NK-92 treated with Interleukin-12 subunit alpha and Interleukin-12 subunit beta, amount 100 ng/mL, for 24 hours (cell line): ENCODE measurements around the gene CRKL.
"Not testable (repeated sequence)": the region's sequence is repeated elsewhere in the genome, so short reads cannot be mapped to it uniquely, and the experiment has no call there.

Source experiments
- DNase-seq: peaks from one replicate; lab custom pipeline; 2025; lab: John Stamatoyannopoulos, UW

CRKL gene

DNA sequence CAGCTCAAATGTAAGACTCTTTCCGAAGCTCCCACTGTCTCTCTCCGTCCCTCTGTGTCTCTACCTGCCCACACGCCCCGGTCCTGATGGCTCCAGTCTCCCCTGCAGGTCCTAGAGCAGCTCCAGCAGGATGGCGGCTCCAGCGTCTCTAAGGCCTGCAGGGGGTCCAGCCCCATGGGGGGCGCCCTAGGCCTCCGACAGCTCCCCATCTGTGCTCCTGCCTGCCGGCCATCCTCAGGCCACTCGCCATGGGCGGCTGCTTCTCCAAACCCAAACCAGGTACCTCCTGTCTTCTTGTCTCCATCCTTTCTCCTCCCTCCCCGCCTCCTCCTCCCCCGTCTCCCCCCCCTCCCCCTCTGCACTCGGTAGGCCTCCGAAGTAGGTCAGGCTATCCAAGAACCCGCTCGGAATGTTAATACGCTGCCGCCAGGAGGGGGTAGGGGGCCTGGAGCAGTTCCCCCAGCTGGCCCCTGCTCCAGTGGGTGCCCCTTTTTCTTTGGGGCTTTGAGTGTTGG, 50.5 kb downstream of the CRKL start:
- DNase-seq, result no peak

DNA sequence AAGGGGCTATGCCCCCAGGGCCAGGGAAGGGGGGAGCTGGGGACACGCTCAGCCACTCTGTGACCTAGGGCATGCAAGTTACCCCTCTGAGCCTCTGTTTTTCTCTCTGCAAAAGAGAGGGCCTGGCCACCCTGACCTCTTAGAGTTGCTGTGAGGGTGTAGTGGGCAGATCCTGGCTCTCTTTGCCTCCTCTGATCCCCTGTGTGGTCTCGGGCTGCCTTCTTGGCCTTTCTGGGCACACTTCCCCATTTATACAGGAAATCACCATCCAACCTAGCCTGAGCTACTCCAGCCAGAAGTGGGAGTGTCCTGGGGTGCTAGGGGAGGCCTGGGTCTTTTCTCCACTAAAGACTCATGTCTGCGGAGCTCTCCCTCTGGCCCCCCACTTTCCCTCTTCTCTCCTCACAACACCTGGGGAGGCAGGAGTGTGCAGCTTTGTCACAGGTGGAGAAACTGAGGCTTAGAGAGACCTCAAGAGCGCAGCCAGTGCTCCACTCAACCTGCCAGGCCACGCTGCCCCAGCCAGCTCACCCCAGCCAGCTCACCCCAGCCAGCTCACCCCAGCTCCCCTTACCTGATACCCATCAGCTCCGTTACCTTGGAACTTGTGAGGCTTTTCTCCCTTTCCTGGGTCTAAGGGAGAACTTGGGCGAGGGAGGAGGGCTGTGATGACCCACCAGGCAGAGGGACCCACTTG, 51.2 kb downstream of the CRKL start:
- no peak for DNase-seq

DNA sequence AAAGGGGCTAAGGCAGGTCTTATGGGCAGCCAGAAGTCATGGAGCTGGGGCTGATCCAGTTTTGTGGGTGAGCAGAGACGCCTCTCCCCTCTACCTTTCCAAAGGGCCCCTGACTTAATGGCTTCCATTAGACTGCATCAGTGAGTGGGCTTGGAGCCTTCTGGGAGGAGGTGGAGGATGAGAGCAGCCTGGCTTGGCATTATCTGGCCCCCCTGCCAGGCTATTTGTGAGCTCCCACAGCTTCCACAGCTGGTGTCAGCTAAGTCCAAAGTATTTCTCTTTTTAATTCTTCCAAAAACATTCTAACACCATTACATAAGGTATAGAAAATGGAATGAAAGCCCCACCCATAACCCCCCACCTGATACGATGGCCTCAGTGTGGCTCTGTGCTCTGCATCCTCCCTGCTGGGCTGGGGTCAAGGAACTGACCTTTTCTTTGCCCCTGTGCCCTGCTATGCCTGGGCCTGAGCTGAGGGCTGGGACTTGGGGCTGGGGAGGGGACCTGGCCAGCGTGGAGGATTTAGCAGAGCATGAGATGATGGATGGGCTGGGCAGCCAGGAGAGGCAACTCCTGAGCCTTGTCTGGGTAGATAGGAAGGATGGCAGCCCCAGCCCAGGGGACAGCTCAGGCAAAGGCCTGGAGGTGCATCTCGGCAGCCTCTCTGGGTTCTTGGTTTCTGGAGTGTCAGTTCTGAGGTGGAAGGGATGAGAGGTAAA, 53.9 kb downstream of the CRKL start:
- DNase-seq, result no peak

DNA sequence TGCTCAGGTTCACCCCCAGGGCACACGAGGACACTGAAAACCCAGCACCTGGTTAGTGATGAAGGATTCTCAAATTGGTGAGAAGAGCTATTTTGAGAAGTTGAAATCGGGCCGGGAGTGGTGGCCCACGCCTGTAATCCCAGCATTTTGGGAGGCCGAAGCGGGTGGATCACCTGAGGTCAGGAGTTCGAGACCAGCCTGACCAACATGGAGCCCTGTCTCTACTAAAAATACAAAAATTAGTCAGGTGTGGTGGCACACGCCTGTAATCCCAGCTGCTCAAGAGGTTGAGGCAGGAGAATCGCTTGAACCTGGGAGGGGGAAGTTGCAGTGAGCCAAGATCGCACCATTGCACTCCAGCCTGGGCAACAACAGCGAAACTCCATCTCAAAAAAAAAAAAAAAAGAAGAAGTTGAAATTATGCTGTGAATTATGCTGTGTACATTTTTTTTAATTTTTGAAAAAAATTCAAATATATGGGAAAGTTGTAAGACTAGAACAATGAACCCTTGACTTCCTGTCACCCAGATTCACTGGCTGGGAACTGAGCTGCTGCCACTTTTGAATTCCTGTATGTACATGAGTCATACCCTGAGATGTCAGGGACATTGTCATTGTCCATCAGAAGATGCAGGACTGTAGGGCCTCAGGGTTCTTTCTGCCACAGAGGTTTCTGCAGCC, 54.9 kb downstream of the CRKL start:
- DNase-seq, result not testable (repeated sequence)

DNA sequence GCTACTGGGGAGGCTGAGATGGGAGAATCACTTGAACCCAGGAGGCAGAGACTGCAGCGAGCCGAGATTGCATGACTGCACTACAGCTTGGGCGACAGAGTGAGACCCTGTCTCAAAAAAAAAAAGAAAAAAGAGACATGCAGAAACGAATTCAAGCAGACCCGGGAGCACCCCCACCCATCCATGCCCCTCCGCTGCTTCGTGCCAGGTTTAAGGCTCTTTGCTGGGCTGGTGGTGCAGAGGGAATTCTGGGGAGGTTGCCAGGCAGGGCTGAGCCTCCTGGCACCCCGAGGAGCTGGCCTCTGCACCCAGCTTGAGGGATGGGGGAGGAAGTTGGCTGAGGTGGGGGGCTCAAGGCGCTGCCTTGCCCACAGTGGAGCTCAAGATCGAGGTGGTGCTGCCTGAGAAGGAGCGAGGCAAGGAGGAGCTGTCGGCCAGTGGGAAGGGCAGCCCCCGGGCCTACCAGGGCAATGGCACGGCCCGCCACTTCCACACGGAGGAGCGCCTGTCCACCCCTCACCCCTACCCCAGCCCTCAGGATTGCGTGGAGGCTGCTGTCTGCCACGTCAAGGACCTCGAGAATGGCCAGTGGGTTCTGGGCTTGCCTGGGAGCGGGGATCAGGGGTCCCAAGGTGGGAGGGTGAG, 55.8 kb downstream of the CRKL start:
- no peak for DNase-seq

DNA sequence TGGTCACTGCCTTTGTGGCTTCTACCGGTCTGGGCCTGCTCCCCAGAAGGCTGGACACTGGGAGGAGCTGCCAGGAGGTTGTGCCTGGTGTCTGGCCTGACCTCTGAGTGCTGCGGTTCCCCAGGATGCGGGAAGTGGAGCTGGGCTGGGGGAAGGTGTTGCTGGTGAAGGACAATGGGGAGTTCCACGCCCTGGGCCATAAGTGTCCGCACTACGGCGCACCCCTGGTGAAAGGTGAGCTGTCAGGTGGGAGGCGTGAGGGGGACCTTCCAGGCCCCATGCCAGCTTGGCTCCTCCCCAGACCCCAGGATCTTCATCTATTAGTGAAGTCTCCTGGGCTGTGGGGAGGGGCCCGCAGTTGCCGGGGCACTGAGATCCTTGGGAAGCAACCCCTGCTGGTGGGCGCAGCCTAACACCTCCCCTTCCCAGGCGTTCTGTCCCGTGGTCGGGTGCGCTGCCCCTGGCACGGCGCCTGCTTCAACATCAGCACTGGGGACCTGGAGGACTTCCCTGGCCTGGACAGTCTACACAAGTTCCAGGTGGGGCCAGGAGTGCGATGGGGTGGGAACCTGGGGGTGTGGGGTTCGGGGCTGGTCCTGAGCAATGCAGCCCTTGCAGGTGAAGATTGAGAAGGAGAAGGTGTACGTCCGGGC, 56.6 kb downstream of the CRKL start:
- DNase-seq, result no peak

DNA sequence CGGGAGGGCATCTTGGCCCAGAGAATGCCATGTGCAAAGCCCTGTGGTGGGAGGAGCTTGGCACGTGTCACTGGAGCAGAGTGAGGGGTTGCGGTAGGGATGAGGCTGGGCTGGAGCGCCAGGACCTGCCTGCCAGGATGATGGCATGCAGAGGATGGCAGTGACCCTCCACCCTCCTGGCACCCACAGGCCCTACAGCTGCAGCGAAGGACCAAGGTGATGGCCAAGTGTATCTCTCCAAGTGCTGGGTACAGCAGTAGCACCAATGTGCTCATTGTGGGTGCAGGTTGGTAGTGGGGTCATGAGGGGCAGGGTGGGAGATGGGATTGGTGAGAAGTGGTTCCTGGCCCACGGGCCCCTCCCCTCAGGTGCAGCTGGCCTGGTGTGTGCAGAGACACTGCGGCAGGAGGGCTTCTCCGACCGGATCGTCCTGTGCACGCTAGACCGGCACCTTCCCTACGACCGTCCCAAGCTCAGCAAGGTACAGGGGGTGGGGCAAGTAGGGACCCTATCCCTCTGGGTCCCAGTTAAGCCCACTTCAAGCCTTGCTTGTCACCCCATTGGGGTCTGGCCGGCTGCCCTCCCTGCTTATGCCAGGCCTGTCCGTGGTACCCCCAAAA, 57.2 kb downstream of the CRKL start:
- no peak for DNase-seq

DNA sequence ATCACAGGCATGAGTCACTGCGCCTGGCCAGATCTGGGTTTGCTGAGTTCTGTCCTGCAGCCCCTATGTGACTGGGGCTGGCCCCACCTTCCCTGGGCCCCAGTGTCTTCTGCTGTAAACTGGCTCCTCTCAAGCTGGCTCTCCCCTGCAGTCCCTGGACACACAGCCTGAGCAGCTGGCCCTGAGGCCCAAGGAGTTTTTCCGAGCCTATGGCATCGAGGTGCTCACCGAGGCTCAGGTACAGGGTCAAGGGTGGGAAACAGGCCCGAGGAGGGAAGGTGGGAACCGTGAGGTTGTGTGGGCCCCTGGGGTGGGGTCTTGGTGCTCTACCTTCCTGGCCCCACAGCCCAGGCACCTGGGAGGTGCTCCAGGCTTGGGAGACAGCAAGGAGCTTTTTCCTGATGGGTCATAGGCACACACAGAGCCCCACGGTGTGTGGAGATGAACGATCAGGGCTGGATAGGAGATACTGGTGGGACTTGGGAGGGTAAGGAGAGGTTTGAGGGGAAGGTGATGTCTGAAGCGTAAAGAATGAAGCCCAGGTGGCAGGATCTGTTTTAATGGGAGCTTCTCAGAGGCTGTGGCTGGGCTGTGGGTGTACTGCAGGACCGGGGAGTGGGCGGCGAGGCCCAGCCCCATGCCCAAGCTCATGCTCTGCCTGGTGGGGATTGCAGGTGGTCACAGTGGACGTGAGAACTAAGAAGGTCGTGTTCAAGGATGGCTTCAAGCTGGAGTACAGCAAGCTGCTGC, 58.5 kb downstream of the CRKL start:
- no peak for DNase-seq

DNA sequence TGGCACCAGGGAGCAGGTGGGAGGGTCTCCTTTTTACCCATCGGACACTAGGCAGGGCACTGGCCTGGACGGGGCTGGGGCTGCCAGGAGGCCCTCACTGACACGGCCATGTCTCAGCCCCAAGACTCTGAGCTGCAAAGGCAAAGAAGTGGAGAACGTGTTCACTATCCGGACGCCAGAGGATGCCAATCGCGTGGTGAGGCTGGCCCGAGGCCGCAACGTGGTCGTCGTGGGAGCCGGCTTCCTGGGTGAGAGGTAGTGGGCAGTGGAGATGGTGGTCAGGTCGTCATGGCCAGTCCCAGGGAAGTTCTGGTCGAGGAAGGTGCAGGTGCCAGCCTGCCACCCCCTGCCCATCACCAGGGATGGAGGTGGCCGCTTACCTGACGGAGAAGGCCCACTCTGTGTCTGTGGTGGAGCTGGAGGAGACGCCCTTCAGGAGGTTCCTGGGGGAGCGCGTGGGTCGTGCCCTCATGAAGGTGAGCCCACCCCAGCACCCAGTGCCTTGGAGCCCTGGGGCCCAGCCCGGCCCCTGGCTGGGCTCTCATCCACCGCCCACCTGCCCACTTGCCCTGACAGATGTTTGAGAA, 59.2 kb downstream of the CRKL start:
- no peak for DNase-seq

DNA sequence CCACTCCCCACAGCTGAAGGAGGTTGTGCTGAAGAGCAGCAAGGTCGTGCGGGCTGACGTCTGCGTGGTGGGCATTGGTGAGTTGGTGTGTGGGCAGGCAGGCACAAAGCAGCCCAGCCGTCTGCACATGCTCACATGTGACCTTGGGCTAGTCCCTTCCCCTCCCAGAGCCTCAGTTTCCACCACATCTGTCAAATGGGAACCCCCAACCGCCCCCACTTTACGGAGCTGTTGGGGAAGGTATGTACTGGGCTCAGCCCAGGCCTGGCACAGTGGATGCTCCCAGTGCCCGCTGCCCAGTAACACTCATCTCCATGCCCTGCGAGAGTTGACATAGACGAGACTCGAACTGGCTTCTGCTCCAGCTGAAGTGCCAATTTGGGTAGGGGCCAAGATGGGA, 59.8 kb downstream of the CRKL start:
- no peak for DNase-seq

DNA sequence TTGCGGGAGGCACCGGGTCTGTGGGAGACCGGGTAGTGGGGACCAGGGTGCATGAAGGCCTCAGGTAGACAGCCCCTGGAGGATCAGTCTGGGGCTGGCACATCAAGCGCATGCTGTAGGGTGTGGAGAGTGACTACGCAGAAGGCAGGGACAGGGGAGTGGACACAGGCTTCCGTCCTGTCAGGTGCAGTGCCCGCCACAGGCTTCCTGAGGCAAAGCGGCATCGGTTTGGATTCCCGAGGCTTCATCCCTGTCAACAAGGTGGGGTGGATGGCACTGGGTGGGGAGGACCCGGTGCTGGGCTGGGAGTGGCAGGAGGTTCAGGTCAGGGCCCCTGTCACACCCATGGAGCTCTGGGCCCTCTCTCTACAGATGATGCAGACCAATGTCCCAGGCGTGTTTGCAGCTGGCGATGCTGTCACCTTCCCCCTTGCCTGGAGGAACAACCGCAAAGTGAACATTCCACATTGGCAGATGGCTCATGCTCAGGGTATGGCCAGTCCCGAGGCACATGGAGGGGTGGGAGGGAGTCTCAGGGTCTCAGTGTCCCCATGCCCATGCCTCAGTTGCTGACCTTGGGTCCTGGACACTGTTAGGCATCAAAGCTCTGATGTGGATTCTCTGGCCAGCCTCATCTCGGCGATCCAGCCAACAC, 60.4 kb downstream of the CRKL start:
- no peak for DNase-seq

DNA sequence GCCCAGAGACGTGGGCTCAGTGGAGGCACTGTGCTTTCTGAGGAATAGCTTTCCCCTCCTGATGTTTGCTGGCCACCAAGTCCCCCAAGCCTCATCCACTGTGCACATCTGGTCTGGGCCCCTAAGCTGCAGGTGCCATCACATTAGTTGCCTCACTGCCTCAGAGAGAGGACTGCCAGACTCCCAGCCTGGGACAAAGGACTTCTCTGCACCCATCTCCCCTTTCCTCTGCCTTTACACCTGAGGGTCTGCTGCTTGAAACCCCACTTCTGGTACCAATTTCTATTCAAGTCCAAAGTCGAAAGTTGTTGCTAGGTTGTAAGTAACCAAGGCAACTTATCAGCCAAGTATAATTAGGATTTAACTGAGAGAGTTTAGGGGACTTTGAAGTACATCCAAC, 61.2 kb downstream of the CRKL start:
- no peak for DNase-seq

DNA sequence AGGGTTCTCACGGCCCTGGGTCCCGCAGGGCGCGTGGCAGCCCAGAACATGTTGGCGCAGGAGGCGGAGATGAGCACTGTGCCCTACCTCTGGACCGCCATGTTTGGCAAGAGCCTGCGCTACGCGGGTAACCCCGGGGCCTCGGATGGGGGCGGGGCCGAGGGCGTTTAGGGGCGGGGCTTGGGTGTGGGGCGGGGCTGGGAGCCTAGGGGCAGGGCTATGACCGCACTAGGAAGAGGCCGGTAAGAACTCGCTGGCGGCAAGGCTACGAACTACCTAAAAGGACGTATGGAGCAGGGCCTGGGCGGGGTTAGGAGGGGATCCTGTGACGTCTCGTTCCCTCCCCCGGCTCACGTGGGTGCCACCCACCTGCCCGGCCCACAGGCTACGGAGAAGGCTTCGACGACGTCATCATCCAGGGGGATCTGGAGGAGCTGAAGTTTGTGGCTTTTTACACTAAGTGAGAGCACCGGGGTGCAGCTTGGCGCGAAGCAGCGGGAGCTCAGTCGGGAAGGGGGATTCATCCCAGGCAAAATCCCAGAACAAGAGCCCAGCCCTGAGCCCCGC, 62.1 kb downstream of the CRKL start:
- DNase-seq, result no peak

DNA sequence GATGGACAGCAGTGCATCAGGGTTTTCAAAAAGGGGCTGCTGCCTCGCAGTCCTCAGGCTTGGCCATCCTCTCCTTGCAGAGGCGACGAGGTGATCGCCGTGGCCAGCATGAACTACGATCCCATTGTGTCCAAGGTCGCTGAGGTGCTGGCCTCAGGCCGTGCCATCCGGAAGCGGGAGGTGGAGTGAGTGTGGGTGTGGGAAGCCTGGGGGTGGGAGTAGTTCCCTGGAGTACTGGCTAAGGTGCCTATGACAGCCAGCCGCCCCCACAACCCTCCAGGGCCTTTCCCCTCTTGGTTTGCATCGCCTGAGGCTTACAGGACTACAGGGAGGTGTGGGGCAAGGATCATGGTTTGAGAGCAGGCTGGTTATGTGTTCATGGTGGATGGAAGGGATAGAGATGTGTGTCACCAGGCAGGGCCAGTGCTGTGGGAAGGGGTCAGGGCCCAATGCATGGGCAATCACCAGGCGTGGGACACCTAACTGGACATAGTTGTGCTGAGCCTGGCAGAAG, 62.8 kb downstream of the CRKL start:
- DNase-seq, result no peak

DNA sequence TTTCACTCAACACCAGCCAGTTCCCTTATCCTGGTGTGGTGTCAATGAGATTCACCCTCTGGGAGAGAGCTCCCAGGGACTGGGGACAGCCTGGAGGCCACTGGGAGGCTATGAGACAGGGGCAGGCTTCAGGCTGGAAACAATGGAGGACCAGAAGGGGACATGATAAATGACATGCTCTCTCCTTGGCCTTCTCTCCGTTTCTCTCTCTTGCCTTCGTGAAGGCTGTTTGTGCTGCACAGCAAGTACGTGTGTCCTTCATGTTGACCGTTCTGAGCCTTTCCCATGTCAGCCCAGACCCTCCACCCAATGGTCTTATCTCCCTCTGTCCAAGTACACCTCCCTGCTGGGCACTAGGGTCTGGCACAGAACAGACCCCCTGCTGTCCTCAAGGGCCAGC, 63.3 kb downstream of the CRKL start:
- no peak for DNase-seq

DNA sequence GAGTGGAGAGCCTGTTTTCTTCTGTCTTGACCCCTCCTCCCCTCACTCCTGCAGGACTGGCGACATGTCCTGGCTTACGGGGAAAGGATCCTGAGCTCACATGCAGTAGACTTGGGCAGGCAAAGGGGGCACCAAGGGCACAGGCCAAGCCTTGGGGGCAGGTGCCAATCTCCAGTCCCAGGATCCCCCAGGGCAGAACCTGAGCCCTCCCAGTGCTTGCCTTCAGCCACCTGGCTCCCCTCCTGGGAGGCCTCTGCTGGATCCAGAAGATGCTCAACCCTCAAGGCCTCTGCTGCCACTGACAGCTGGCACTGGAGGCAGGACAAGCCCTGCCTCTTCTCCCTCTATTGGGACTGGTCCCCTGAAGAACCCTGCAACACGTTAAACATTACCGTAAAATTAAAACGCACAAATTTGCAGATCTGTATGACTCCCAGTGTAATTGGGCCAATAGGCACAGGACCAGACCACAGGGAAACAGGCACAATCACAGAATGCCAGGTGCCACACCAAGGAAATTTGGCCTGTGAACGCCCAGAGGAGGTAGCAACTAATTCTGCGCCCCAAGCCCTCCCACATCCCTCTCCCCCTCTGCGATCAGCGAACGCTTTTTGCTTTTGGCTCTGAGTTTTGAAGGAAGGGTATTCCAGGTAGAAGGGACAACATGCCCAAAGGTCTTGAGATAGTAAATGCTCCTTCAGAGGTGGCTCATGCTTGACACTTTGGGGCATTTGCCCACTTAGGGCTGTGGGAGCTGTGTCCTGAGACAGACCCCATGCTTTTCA, 63.9 kb downstream of the CRKL start:
- no peak for DNase-seq

DNA sequence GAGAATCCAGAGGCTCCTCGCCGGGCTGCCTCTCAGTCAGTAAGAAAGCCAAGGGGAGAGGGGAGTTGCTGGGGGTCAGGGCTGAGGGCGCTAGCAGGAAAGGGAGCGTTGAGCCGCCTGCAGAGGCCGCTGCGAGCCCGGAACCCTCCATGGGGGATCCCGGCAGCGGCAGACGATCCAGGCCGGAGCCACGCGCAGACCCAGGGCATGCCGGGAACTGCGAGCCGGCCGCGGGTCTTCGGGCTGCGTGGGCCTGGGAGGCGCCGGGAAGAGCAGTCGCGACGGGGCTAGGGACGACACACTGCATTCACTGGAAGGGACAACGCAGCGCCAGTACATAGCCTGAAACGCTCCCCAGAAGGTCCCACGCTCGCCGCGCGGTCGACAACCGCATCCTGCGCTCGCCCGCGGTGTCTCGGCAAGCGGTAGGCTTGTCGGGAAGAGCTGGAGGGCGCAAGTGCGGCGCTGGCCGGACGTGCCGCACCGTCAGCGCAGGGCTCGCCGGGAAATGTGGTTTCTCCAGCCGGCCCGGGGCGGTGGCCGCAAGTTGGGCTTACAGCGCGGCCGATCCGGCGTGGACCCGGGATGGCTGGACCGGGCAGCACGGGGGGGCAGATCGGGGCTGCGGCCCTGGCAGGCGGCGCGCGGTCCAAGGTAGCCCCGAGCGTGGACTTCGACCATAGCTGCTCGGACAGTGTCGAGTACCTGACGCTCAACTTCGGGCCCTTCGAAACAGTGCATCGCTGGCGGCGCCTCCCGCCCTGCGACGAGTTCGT, 64.8 kb downstream of the CRKL start, which contains the start of gene LZTR1:
LZTR1 (plus strand) TSS at position 511 of the 776 bp plus-strand sequence; CDS start at position 586, 75 bp downstream.
- peak; percentile 61 for DNase-seq

DNA sequence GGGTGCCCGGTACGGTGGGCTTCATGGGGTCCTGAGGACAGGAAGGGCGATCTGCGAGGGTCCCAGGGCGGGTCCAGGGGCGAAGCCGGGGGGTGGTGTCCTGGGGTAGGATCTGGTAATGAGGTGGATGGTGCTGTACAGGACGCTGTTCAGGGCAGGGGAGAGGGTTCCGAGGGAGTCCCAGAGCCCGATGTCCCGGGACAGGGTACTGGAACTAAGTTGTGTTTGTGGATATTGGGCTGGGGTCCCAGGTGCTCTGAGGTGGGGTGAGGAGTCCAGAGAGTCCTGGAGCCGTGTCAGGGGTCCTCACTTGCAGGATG, 65.3 kb downstream of the CRKL start:
- no peak for DNase-seq
